HTERT RPE-1 (cell line): ENCODE data around the gene KREMEN2.
"Not testable (repeated sequence)": the region's sequence is repeated elsewhere in the genome, so short reads cannot be mapped to it uniquely, and the experiment has no call there.

Source experiments
- in situ Hi-C: fragments of 300-500 bp; cut with MboI; formaldehyde crosslinking; loops from 4 replicates; pipeline ENCODE4 v1.14.3; 2020; ENCODE audit warnings: low sequenced_read_pairs

Gene KREMEN2

GRCh38 chr16:2939968-2940367 lies 24.1 kb upstream of the KREMEN2 start:
- in situ Hi-C loops, result no loop called here

GRCh38 chr16:2942045-2942444 lies 22.0 kb upstream of the KREMEN2 start:
- in situ Hi-C loops, result no loop called here

DNA sequence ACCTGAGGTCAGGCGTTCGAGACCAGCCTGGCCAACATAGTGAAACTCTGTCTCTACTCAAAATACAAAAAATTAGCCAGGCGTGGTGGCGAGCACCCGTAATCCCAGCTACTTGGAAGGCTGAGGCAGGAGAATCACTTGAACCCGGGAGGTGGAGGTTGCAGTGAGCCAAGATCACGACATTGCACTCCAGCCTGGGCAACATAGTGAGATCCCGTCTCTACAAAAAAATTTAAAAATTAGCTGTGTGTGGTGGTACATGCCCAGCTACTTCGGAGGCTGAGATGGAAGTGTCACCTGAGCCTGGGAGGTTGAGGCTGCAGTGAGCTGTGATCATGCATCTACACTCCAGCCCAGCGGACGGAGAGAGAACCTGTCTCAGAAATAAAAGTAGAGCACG lies 20.4 kb upstream of the KREMEN2 start:
- in situ Hi-C loops, result not testable (repeated sequence)

DNA sequence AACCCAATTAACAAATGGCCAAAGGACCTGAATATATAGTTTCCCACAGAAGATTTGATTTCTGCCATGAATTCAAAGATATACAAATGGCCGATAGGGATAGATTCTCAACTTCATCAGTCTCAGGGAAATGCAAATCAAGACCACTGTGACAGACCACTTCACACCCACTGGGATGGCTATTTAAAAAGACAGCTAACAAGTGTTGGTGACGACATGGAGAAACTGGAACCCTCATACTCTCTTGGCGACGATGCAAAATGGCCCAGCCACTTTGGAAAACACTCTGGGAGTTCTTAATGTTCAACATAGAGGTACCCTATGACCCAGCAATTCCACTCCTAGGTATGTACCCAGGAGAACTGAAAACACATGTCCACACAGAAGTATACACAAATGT lies 17.4 kb upstream of the KREMEN2 start:
- in situ Hi-C loops, result no loop called here

GRCh38 chr16:2948807-2949704 lies 15.0 kb upstream of the KREMEN2 start:
- in situ Hi-C loops, result no loop called here

GRCh38 chr16:2949705-2950352 lies 14.2 kb upstream of the KREMEN2 start:
- in situ Hi-C loops, result no loop called here

- in situ Hi-C loops, result no loop called here
Observed at GRCh38 chr16:2950353-2950724, 13.7 kb upstream of the KREMEN2 start.

GRCh38 chr16:2950773-2951172 lies 13.3 kb upstream of the KREMEN2 start:
- in situ Hi-C loops, result no loop called here

GRCh38 chr16:2952679-2953078 lies 11.4 kb upstream of the KREMEN2 start:
- in situ Hi-C loops, result no loop called here

DNA sequence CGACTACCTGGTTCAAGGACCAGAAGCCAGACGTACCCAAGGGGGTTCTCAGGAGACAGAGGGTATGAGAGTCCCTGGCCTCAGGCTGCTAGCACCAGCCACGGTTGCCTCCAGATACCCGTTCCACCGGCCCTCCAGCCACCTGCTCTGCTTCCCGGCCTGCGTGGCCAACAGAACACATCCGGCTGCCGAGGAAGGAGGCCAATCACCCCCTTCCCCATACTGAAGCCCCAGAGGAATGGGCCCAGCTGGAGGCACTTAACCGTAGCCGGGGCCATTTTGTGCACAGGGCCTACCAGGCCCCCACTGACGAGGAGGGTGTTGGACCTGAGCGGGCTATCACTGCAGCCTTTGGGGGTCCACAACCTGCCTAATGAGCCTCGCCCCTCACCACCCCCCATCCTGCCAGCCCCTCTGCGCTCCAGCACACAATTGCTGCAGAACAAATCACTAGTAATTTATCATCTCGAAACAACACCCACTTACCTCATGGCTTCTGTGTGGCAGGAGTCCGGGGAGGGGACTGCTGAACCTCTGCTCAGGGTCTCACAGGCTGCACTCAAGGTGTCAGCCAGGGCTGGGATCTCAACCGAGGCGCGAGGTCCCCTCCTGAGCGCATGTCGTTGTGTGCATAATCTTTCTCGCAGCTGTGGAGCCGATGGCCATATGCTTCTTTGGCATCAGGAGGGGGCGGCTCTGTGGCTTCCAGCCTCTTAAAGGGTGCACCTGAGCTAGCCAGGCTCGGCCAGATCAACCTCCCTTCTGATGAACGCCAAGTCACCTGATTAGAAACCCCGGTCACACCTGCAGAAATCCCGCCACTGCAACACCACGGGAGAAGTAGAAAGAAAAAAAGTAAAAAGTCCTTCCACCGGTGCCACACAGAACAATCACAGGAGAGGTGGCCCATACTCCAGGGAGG lies 10.1 kb upstream of the KREMEN2 start:
- in situ Hi-C loops, result no loop called here

DNA sequence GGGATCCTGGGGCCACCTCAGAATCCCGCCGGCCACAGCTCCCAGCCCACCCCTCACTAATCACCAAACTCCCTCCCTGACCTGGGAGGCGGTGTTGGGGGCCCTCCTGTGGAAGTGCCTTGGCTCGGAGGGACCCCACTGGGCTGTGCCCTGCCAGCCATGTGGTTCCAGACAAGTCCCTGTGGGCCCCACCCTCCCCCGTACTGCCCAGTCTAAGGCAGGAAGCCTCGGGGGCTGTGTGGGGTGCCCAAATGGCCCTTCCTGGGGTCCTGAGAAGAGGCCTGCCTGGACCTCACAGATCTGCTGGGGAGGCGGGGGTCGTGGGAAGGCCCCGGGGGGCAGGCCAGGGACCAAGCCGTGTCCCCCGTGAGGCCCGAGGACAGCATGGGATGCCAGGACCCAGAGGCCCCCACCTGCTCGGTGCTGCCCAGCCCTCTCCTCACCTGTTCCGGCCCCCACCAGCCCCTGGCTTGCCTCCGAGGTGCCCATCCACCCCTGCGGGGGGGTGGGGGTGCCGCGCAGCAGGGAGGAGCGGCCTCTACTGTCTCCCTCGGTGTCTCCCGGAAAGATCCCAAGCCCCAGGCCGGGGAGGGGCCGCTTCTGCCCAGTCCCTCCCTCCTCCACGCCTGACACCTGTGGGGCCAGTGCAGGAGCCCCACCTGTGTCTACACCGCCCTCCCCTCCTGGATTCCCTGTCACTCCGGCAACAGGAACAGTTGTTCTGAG lies 9.3 kb upstream of the KREMEN2 start:
- in situ Hi-C loops, result no loop called here

GRCh38 chr16:2955438-2955778 lies 8.7 kb upstream of the KREMEN2 start:
- in situ Hi-C loops, result no loop called here

DNA sequence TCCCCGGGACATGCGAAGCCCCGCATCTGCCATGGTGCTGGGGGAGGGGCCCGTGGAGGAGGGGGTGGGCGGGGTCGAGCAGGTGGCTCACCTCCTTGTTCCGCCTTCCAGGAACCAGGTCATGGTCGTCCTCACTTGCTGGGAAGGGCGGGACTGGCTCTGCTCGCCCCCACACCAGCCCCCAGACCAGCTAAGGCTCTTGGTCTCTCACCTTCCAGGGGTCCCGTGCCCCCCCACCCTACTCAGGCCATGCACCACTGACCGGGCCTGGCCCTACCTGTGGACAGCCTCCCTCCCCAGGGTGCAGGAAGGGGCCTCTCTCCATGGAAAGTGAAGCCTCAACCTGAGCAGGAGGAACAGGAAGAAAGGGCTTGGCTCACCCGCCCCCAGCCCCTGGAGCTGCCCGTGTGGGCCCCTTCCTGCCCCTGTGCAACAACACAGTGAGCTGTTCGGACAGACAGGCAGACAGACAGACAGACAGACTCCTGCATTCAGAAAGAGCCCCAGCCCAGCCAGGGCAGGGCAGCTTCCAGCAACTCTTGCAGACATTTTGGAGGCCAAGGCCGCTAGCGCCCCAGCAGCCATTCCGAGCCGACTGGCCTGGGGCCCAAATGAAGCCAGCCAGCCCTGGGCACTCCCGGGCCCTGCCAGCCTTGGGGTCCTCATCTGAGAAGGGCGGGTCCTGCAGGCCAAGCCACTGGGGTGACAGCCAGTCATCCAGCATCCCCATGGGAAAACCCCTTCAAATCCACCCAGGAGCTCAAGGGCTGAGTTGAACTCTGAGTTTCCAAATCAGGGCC lies 8.1 kb upstream of the KREMEN2 start:
- in situ Hi-C loops, result no loop called here

- in situ Hi-C loops, result no loop called here
Observed at GRCh38 chr16:2956579-2956956, 7.5 kb upstream of the KREMEN2 start.

- in situ Hi-C loops, result no loop called here
Observed at GRCh38 chr16:2959206-2959605, 4.9 kb upstream of the KREMEN2 start.

GRCh38 chr16:2960183-2961010 lies 3.7 kb upstream of the KREMEN2 start:
- in situ Hi-C loops, result no loop called here

DNA sequence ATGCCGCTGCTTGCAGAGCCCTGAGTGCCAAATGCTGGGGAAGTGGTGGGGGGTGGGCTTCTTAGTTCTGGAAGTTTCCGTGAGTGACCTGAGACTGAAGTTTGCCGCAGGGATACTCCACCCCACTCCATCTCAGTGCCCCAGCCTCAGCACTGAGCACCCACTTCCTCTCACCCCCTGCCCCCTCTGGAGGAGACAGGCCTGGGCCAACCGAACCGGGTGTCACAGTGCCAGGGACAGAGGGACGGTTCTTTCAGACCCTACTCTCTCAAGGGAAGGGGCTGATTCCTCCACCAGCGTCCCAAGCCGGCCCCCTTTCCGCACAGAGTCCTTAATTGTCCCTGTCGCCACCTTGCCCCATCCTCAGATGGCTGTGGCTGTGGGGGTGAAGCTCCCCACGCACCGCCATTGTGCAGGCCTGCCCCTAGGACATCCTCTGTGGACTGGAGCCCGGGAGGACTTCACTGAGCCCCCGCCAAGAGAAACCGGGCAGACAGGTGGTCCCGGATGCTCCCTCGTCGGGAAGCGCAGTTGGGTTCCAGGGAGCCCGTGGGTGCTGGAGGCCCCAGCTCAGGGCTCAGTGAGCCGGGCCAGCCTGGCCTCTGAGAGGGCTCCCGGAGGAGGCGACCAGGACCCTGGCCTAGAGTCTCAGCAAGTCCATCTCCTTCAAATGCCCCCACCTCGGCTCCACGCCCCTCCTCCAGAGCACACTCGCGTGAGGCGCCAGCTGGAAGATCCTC lies 1.6 kb upstream of the KREMEN2 start:
- in situ Hi-C loops, result no loop called here

- in situ Hi-C loops, result no loop called here
Observed at GRCh38 chr16:2963074-2963722, 877 bp upstream of the KREMEN2 start.
